ENCODE results near the gene DAZAP1.

DAZAP1 gene

DNA sequence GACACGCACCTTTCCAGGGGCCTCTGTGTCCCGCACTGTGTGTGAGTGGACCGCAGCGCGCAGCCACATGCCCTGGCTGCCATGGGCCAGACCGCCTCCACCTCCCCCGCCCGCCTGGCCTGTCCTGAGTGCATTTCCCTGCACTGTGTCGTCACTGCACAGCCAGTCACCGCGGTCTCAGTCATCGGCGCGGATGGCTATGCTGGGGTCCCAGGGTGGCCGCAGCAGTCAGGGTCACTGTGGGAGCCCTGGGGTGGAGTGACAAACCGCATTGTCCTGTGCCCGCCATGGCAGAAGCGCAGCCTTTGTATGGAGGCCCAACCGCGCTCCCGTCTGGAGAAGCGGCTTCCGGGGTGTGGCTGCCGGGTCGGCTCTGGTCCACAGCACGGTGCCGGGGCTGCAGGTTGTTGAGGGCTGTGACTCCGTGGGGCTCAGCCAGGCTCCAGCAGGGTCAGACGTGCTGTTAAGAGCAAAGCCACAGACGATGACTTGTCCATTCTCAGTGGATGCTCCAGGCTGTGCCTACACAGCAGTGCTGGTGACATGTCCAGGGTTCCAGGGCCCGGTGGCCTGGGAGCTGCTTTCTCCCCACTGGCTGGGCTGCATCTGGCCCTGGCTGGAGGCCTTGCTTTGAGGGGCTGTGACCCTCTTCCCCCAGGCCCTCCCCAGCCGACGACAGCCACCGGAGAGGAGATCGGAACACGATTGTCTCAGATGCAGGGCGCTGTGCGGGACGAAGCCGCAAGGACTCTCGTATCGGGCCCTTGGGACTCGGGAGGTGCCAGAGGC, 30.0 kb upstream of the DAZAP1 start:
- DNase-seq, result no peak

DNA sequence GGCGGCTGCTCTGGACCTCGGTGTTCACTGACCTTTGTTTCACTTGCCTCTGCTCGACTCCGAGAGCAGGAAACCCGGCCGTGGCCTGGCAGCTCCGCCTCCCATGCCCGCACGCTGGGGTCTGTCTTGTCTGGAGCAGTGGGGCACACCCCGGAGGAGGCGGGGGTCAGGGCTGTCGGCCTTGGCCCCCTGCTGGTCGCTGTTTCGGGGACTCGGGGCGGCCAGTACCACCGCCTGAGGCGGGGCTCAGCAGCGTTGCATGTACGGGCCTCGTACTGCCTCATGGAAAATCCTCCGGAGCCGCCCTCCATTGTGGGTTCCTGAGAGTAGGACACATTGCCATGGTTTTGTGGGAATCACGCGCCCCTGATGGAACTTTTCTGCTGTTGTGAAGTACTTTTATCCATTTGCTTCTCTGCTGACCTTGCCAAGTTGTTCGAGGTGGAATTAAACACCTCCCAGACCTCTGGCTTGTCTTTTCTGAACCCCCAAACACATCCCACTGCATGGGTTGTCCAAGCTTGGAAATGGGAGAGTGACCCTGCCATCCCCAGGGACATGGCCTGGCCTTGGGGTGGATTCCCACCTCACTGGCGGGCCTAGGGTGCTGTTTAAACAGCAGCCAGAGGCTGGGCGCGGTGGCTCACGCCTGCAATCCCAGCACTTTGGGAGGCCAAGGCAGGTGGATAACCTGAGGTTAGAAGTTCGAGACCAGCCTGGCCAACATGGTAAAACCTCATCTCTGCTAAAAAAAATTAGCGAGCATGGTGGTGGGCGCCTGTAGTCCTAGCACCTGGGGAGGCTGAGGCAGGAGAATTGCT, 29.2 kb upstream of the DAZAP1 start:
- no peak for DNase-seq

DNA sequence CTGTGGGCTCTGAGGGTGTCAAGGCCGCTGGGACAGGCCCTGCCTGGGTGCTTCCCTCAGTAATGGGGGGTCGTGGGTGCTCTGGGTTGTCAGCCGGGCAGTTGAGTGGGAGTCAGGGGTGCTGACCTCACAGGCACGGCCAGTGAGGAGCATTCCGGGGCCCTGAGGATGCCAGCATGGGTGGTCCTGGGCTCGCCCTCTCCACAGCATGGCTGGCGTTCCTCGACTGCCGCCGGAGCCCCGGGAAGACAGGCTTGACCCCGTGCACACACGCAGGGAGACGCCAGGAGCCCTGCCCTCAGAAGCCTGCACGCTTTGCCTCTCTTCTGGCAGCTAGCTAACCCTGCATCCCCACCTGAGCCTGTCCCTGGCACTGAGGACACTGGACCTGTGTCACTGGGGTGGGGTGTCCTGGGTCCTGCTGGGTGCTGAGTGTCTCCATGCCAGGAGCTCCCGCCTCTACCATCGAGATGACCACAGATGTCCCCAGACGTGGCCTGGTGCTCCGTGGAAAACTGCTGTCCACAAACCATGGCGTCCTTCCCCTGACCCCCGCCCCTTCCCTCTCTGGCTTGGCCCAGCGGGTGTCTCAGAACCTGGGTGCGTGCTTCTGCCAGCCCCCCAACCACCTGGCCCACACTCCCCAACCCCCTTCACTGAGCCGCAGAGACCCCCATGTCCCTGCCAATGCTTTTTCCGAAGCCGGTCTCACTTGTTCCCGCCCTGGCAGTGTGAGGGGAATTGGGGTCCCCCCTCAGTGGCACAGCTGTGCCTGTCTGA, 28.1 kb upstream of the DAZAP1 start:
- no peak for DNase-seq

DNA sequence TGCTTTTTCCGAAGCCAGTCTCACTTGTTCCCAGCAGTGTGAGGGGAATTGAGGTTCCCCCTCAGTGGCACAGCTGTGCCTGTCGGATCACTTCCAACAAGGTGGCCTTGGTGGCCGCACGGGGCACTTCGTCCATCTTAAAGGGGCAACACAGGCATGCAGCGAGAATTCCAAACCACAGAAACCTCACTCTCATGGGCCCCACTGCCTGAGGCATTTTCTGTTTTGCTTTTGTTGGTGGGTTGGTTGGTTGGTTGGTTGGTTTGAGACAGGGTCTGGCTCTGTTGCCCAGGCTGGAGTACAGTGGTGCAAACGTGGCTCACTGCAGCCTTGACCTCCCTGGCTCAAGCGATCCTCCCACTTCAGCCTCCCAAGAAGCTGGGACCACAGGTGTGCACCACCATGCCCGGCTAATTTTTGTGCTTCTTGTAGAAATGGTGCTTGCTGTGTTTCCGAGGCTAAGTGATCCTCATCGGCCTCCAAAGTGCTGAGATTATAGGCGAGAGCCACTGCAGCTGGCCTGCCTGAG, 27.4 kb upstream of the DAZAP1 start:
- DNase-seq, result no peak

DNA sequence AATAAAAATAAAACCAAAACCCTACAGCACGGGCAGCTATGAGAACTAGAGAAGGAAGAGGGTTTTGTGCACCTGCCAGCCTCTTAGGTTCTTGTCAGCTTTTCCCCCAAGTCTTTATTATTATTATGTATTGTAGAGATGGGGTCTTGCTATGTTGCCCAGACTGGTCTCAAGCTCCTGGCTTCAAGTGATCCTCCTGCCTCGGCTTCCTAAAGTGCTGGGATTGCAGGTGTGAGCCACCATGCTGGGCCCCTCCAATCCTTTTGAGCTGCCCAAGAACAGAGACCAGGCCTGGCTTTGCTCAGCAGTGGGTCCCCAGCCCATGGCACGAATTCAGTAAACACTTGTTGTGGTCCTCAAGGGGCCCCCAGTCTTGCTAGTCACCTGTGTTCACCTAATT, 25.1 kb upstream of the DAZAP1 start:
- no peak for DNase-seq

DNA sequence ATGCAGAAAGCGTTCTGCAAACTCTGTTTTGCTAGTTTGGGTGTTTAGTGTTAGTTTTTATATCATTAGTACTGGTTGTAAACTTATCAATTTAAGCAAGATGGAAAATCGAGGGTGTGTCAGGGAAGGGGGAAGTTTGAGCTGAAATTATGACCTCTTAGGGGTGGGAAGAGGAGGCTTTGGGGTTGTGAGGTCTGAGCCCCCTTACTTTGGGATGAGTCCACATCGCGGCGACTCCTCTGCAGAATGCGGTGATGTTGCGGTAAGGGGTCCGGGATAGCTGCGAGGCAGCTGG, 24.4 kb upstream of the DAZAP1 start:
- no peak for DNase-seq

- DNase-seq, result peak; percentile 91
These were observed 23.9 kb upstream of the DAZAP1 start, which contains the start of gene NDUFS7 for GRCh38 chr19:1383312-1384084. NDUFS7 (plus strand) TSS chr19:1383907; CDS start chr19:1383927, 20 bp downstream.

GRCh38 chr19:1384085-1384462, 23.3 kb upstream of the DAZAP1 start:
- no peak for DNase-seq

GRCh38 chr19:1384478-1385110, 22.8 kb upstream of the DAZAP1 start:
- no peak for DNase-seq

- no peak for DNase-seq
These were observed 21.6 kb upstream of the DAZAP1 start for GRCh38 chr19:1385816-1386215.

DNA sequence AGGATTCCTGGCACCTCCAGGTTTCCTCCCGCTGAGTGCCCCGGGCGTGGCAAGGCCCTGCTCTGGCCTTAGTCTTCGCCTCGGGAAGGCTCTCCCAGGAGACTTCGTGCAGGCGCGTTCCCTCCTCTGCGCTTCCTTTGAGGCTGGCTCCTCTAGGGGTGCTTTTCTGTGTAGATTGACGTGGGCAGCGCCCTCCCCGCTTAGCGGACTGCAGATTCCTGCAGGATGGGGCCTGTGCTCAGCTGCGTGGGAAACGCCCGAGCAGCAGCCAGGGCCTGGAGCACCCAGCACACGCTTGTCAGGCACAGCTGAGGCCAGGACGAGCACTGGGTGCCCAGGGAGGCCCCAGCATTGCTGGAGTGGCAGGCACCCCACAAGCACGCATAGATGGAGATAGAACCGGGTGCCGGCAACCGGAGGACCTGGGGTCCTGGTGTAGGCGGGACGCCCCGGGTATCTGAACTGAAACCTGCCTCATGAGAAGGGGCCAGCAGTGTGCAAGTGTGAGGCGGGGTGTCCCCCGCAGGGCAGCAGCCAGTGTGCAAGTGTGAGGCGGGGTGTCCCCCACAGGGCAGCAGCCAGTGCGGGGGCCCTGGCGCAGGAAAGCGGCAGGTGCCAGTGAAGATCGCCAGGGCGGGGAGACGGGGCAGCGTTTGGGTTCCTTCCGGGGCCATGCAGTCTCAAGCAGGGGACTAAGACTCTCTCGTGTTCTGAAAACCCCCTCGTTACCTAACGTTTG, 20.3 kb upstream of the DAZAP1 start:
- no peak for DNase-seq

DNA sequence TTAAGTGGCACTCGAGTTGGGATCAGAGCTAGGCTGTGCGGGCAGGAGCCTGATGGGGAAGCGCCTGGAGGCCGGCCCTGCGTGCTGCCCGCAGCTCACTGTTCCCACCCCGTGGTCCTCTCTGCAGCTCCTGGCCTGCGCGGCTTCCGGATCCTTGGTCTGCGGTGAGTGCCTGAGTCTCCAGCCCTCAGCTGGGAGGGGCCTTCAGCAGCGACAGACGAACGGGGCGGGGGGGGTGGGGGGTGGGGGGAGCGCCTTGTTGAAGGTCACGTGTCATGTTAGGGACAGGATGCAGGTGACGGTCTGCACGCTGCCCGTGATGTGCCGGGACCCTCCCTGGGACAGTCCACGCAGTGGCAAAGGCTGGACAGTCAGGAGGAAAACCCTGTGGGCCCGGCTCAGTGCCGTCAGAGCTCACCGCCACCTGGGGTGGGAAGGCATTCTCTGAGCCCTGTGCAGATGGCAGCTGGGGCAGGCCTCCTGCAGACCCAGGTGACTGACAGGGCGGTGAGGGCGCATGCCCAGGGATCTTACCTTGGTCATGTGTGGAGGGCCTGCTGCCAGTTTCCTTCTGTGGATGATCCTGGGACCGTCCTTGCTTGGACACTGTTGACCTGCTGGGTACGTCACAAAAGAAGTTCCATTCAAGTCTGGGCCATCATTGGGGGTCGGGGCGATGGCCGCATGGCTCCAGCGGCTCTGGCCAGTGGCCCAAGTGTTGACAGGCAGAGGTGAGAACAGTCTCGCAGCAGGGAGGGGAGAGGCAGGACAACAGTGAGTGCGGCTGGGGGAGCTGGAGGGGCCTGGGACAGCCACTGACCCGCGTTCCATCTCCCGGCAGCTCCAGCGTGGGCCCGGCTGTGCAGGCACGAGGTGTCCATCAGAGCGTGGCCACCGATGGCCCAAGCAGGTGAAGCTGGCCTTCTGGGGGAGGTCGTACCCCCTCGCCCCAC, 19.4 kb upstream of the DAZAP1 start:
- no peak for DNase-seq

DNA sequence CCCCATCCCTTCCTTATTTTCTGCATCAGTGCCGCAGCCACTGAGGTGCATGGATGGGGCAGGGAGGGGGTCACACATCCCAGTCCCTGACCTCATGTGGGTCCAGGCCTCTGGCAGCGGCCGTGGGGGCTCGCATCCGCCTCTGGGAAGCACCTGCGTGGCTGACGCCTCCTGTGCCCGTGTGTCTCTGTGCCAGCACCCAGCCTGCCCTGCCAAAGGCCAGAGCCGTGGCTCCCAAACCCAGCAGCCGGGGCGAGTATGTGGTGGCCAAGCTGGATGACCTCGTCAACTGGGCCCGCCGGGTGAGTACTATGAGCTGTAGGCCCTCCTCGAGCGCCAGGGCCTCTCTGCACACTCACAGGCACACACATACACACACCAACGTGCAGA, 18.8 kb upstream of the DAZAP1 start:
- no peak for DNase-seq

DNA sequence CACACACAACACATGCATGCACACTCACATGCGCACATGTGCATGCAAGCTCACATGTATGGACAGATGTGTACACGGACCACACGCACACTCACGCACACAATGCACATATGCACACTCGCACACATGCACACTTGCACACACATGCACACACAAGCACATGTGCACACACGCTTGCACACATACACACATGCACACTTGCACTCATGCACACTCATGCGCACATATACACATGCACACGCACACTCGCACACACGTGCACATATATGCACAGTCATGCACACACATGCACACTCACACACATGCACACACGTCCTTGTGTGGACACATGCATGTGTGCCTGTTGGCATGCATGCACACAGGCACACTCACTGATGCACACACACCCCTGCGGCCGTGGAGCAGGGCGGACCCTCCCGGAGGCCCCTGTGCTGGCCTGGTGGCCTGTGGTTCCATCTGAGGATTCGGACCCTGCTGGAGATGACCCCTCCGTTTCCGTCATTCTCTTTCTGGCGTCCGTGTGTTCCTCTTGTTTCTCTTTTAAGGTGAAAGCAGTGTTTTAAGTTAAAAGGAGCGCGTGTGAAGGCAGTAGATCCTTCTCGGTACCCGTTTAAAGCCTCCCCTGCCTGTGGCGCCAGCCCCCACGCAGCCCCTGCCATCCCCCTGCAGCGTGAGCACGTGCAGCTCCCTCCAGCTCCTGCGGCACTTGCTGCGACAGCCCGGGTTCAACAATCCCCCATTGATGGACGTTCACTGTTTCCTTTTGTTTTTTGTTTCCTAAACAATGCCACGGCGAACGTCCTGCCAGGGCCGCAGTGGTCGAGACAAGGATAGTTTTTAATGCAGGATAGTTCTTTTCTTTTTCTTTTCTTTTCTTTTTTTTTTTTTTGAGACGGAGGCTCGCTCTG, 18.1 kb upstream of the DAZAP1 start:
- no peak for DNase-seq

DNA sequence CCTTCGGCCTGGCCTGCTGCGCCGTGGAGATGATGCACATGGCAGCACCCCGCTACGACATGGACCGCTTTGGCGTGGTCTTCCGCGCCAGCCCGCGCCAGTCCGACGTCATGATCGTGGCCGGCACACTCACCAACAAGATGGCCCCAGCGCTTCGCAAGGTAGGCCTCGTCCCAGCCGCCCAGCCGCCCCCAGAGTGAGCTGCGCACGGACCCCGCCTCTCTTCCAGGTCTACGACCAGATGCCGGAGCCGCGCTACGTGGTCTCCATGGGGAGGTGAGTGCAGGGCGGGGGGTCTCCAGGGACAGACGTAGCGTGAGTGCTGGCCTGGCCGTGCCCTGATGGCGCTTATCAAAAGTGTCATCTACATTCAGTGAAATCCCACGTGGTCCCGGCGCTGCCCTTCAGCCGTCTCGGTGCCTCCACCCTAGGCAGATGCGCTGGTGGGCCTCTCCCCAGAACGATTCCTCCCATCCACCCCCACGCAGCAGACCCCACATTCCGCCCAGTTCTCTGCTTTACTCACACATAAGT, 16.4 kb upstream of the DAZAP1 start:
- DNase-seq, result no peak

DNA sequence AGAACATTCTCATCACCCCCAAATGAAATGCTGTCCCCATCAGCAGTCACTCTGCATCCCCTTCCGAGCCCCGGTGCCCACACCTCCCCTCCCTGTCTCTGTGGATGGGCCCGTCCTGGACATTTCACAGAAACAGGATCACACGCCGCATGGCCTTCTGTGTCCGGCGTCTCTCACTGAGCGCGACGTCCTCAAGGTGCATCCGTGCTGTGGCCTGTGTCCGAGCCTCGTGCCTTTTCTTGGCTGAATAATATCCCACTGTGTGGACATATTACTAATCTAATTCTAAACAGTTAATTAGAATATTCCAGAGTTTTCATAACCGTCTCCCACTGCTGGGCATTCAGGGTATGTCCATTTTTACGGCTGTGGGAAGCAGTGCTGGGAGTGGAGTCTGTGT, 15.0 kb upstream of the DAZAP1 start:
- DNase-seq, result no peak

DNA sequence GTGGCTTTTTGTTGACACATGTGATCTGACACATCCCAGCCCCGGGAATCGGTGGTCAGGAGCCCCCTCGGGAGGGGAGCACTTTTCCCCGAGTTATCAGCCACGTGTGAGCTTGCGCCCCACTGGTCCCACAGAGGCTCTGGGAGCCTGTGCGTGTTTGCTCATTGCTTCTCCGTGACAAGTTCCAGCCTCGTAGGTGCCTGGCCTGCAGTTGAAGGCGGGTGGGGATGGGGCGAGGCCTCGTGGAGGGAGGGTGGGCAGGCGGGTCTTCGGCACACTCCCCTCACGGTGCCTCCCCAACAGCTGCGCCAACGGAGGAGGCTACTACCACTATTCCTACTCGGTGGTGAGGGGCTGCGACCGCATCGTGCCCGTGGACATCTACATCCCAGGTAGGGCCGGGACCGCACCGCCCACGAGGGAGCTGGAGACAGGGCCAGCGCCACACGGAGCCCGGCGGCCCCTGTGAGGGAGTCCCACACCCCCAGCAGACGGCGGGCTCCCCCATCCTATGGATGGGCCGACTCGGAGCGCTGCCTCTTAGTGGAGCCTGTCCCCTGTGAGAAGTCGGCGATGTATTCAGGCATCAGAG, 14.4 kb upstream of the DAZAP1 start:
- no peak for DNase-seq

- DNase-seq, result no peak
These were observed 13.5 kb upstream of the DAZAP1 start for GRCh38 chr19:1393841-1394240.
